GM23248 (cell line): ENCODE measurements around the gene CAPN8.

Experiments
- EZH2 ChIP-seq: fragments of 200-600 bp; sonication (generic); IDR thresholded peaks from 2 replicates; pipeline ENCODE4 v1.6.1; 2018; ENCODE audit warnings: antibody characterized with exemption, mild to moderate bottlenecking; ENCODE audit not compliant: insufficient read depth, poor library complexity, severe bottlenecking
- EZH2phosphoT487 ChIP-seq: fragments of 200-600 bp; sonication (generic); IDR thresholded peaks from 2 replicates; pipeline ENCODE4 v1.6.1; 2018; ENCODE audit warnings: antibody characterized with exemption, moderate library complexity, mild to moderate bottlenecking, low read depth; ENCODE audit not compliant: insufficient read depth

- TF ChIP-seq EZH2 (no peak), EZH2phosphoT487 (no peak)
Observed at GRCh38 chr1:223515421-223515820, 150.1 kb downstream of the CAPN8 start.
